PC-3 (cell line): ENCODE results near the gene RNF121.
"Not testable (repeated sequence)": the region's sequence is repeated elsewhere in the genome, so short reads cannot be mapped to it uniquely, and the experiment has no call there.

Experiments used
- CTCF ChIP-seq: fragments of 300-600 bp; sonication (generic); conservative IDR thresholded peaks from 2 replicates; pipeline ENCODE4 v1.5.1; 2017; ENCODE audit warnings: antibody characterized with exemption, low read depth, mild to moderate bottlenecking, low read length
- EZH2 ChIP-seq: fragments of 300-600 bp; sonication (generic); IDR thresholded peaks from one replicate; pipeline ENCODE4 v1.6.1; 2017; ENCODE audit warnings: antibody characterized with exemption, mild to moderate bottlenecking, low read length; ENCODE audit not compliant: unreplicated experiment

- TF ChIP-seq CTCF, EZH2: not testable (repeated sequence)
Measured at GRCh38 chr11:71885806-71886205, 43.0 kb upstream of the RNF121 start.
